Measurements from ENCODE around the gene HOXB6. TPM values are rescaled to one million over a fixed set of nuclear protein-coding genes. Genes with fewer than 3 reads are reported as not detected.

The HOXB6 gene
- total RNA-seq, result 2.2 and 12.2 TPM in 2 replicates

DNA sequence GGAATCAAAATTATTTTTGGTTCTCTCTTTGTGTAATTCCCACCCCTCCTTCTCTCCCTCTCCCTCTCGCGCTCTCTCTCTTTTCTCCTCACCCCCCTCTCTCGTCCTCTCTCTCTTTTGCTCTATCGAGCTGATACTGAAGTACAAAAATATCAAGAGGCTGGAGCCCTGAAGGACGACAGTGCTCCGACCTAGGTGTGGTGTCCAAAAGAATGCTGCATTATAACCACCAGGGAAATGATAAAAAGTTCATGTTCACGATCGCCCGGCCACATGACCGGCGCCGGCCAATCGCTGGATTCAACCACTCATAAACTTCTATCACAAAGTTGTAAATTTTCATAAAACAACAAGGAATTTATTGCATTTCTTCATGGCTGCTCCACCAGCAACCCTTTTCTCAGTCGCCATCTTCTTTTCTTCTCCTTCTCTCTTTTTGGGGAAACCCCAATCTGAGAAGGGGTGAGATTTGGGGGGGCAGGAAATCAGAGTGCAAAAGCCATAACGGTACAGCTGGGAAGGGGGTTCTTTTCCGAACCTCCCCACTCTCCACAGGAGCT, at the start of gene HOXB6:
Gene HOXB6, minus strand, starts transcription at position 217 of the 560 bp plus-strand sequence. CDS start 6,836 bp downstream, outside the sequence.

DNA sequence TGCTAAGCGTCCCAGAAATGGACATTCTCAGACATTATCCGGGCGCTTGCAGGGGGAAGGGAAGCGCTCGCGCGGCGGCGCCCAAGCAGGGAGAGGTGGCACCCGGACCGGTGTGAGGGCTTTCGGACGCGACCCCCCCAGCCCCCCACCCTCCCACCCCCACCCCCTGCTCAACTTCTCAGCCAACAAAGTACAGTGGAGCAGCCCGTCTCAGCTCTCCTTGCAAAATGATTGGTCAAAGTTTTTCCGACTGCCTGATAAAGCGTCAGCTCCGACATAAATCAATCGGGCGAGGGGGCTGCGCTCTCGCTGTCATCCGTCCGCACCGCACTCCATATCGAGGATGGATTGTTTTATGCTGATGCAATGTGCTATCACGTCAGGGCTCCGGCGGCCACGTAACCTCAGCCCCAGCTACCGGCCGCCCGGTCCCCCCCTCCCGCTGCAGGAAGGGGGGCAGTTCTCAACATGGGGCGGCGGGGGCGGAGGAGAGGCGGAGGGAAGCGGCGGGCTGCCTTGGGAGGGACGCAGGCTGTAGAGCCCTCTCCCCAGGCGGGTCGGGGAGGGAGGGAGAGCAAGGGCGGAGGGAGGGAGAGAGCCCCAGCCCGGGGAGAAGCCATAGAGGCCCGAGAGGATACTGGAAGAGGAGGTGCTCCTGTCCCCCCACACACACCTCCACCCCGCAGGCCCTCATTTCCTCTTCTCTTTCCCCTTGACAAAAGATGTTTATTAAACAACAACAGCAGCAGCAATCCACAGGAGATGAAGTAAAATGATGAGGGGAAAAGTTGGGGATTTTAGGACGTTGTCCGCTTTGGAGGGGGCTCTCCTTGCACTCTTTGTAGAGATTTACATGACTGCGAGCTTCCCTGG, 21.7 kb upstream of the HOXB6 start, which contains the start of gene HOXB9:
Gene HOXB9, minus strand, starts transcription at position 114 of the 873 bp plus-strand sequence. Its CDS starts 89 bp downstream, at position 25.

DNA sequence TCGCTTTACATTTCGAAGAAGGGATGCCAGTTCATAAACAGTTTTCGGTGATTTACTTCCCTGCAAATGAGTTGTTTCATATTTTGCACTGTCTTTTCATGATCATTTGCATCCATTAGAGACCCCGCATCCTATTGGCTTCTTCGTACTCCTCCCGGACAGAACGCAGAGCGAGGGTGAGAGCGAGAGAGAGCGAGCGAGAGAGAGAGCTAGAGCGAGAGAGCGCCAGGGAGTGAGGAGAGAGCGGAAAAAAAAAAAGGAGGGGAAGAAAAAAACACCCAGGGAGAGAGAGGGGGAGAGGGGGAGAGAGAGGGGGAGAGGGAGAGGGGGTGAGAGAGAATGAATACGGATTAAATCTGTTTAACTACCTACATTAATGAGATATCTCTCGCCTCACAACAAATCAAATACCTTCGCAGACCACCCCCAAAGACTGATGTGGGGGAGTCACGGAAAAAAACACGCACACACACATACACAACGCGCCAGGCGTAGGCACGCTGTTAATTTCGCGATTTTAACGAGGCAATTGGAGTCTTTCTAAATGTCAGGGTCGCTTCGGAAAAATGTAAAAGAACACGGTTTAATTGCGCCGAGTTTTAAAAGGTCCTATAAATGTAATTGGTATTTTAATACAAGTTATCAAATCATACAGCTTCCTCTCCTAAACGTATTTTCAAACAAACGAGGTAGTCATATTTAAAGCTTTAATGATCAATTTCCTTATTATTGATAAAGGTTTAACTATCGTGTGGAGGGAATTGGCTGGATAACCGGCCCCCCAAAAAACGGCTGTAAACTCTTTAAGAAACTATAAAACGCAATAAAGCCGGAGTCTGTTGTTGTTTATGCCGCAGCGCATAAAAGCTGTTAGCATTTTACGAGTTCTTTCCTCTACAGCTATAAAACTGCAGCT, 10.5 kb upstream of the HOXB6 start, which contains the start of gene HOXB8:
Gene HOXB8, minus strand, starts transcription at position 246 of the 916 bp plus-strand sequence. CDS start 588 bp downstream, outside the sequence.

DNA sequence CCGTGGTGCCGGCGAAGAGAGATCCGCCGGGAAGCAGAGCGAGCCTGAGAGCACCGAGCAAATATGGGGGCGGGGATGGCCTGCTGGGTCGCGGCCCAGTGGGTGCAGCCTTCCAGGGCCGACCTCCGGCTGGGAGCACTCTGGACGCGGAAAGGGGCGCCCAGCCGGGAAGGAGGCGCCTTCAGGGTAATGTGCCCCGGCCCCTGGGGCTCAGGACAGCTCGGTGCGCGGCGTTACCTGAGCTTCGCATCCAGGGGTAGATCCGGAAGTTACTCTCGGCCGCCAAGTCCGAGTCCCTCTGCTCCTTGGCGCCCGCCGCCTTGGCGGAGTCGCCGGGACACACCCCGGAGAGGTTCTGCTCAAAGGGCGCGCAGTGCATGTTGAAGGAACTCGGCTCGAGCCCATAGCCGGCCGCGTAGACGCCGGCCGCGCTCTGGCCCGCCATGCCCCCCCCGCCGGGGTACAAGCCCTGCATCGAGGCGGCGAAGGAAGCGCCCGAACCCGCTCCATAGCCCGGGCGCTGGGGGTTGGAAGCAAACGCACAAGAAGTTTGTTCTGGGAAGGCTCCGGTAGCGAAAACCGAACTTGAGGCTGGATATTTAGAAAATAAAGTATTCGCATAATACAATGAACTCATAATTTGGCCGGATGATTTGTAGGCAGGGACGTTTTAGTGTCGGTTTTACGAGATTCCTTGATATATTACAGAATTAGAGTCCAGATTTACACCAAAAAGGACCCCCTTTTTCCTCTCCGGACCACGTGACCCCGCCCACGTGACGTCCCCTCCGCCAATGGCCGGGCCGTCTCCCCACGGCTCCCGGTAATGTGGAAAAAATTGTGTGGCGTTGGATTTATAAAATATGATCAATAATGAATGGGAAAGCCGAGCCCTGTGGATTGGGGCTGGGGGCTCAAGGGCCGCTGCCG, 5.8 kb upstream of the HOXB6 start, which contains the start of gene HOXB7:
Gene HOXB7, minus strand, starts transcription at position 736 of the 930 bp plus-strand sequence. Its CDS starts 99 bp downstream, at position 637.

DNA sequence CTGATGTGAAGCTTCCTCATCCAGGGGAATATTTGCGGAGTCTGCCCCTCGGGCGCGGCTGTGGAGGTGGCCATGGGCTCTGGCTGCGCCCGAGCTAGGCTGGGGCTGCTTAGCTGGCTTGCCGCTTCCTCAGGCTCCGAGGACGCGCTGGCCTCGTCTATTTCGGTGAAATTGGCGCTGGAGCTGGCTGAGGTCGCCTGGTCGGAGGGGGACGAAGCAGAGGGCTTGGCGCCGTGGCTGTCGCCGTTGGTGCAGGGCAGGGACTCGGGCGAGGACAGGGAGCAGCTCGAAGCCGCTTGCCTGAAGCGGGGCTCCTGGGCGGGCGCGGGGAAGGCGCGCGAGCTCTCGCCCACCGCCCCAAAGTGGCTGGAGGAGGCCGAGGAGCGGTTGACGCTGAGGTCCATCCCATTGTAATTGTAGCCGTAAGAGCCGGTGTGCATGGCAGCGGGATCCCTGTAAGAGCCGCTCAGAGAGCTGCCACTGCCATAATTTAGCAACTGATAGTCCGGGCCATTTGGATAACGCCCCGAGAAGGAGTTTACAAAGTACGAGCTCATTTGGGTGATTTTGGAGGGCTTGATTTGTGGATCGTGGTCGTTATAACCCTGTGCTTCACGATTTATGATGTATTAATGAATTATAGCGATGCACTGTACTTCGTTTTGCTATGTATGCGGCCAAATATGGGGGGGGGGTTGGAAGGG, 11.5 kb downstream of the HOXB6 start, which contains the start of gene HOXB5:
Gene HOXB5, minus strand, starts transcription at position 654 of the 704 bp plus-strand sequence. Its CDS starts 97 bp downstream, at position 557.

DNA sequence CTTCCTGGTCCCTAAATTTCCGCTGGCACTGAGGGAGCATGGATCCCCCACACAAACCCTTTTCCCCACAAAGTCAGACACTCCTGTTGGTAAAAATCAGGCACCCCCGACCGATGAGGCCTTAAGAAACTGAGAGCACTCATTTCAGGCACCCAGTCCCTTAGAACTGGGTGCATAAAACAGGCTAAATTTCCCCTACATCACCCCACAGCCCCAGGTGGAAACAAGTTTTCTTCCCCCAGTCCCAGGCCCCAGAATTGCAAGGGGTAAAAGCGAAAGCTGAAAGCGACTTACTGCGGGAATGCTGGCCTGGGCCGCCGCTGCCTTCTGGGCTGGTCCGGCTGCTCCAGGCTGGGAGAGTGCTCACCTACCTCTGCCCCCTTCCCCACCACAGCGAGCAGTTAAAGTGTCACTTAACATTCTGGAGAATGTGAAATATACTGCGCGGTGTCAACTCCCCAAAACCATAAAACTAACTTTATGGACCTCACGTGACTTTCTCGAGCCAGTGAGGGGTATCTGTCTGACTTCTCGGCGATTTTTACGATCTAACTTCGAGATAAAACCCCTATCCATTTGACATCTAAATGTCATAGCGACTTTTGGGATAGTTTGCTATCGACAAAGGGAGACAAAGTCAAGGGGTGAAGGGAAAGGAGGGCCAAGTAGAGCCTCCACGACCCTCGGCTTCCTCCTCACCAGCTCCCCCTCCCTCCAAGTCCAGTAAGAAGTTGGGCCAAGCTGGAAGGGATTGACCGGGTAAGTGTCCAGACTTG, 14.8 kb downstream of the HOXB6 start, which contains the start of gene HOXB3:
Gene HOXB3, minus strand, starts transcription at position 411 of the 776 bp plus-strand sequence. CDS start 37,767 bp downstream, outside the sequence.

DNA sequence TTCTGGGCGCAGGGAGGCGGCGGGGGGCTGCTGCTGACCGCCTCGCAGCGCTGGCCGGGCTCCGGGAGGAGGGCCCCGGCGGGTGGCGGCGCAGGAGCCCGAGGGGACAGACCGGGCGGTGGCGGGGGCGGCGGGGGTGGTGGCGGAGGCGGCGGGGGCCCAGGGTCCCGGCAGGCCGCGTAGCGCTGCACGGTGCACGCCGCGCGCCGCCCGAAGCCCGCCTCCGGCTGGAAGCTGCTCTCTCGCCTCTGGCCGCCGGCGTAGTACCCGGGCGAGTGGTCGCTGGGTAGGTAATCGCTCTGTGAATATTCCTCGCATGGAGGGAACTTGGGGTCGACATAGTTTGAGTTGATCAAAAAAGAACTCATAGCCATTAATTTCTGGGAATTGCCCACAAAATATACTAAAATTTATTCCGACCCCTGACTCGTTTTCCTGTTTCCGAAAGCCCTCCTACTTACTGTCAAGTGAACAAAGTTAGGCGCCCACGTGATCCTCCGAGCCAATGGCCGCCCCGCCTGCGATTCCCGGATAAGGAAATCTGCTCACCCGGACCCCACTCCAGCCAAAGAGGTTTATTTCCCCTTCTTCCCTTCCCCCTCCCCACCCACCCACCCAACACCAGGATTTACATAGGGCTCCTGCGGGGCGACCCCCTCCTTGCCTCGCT, 26.7 kb downstream of the HOXB6 start, which contains the start of gene HOXB4:
Gene HOXB4, minus strand, starts transcription at position 405 of the 670 bp plus-strand sequence. Its CDS starts 31 bp downstream, at position 374.

Other genes starting within 250 kb of the HOXB6 start
- gene SKAP1, start 174.8 kb downstream of the HOXB6 start, total RNA-seq, result not detected in 2 replicates
- gene HOXB1, start 74.0 kb downstream of the HOXB6 start, total RNA-seq, result not detected in 2 replicates
- gene HOXB2, start 59.9 kb downstream of the HOXB6 start, total RNA-seq, result 20.5 and 21.0 TPM in 2 replicates
- gene HOXB4, start 26.6 kb downstream of the HOXB6 start, total RNA-seq, result 1.1 and 4.5 TPM in 2 replicates
- gene HOXB3, start 14.7 kb downstream of the HOXB6 start, total RNA-seq, result 4.1 and 14.0 TPM in 2 replicates
- 0.12 and 0.43 TPM in 2 replicates for gene HOXB5, start 11.2 kb downstream of the HOXB6 start, total RNA-seq
- 0.70 and 7.3 TPM in 2 replicates for gene HOXB7, start 6.0 kb upstream of the HOXB6 start, total RNA-seq
- gene HOXB8, start 10.3 kb upstream of the HOXB6 start, total RNA-seq, result 0.47 and 1.0 TPM in 2 replicates
- 2.8 TPM in 1 of 2 replicates, not detected in the other for gene HOXB9, start 21.4 kb upstream of the HOXB6 start, total RNA-seq
- gene PRAC1, start 117.5 kb upstream of the HOXB6 start, total RNA-seq, result not detected in 2 replicates
- gene PRAC2, start 118.2 kb upstream of the HOXB6 start, total RNA-seq, result not detected in 2 replicates
- not detected in 2 replicates for gene HOXB13, start 123.8 kb upstream of the HOXB6 start, total RNA-seq
- gene TTLL6, start 212.2 kb upstream of the HOXB6 start, total RNA-seq, result not detected in 2 replicates
- 58.7 and 67.0 TPM in 2 replicates for gene CALCOCO2, start 226.0 kb upstream of the HOXB6 start, total RNA-seq